Stimulated activated naive CD8-positive, alpha-beta T cell treated with anti-CD3 and anti-CD28 coated beads, Interleukin-15, Interleukin-2, amounts not matched to agents 100 ng/mL and 50 ng/mL, for 24 hours (primary cell): ENCODE measurements around the gene METAP2.
"Not testable (repeated sequence)": the region's sequence is repeated elsewhere in the genome, so short reads cannot be mapped to it uniquely, and the experiment has no call there.

Experiments used
- H3K27ac Mint-ChIP-seq: one replicate; pipeline ENCODE4 v1.8.0; 2021; ENCODE audit warnings: mild to moderate bottlenecking, mixed read lengths
- H3K27me3 Mint-ChIP-seq: one replicate; pipeline ENCODE4 v1.8.0; 2021; ENCODE audit warnings: mixed read lengths
- H3K36me3 Mint-ChIP-seq: one replicate; pipeline ENCODE4 v1.8.0; 2021; ENCODE audit warnings: low read depth, mixed read lengths
- H3K4me1 Mint-ChIP-seq: one replicate; pipeline ENCODE4 v1.8.0; 2021; ENCODE audit warnings: low read depth, mixed read lengths
- H3K4me3 Mint-ChIP-seq: one replicate; pipeline ENCODE4 v1.8.0; 2021; ENCODE audit warnings: mild to moderate bottlenecking, mixed read lengths
- H3K9me3 Mint-ChIP-seq: one replicate; pipeline ENCODE4 v1.8.0; 2021; ENCODE audit warnings: mixed read lengths

The METAP2 gene

GRCh38 chr12:95473884-95474659 lies at the start of gene METAP2:
METAP2 (plus strand) TSS chr12:95474152; CDS start chr12:95474180, 28 bp downstream.
- H3K9me3 Mint-ChIP-seq, result no peaks in the 10 kb centered on the region
- H3K36me3 Mint-ChIP-seq, result peaks cover 47% of the 10 kb centered on the region
- H3K4me1 Mint-ChIP-seq, result peaks cover 57% of the 10 kb centered on the region
- H3K27me3 Mint-ChIP-seq, result no peaks in the 10 kb centered on the region
- peak within 1 kb of the TSS; percentile 97 for H3K4me3 Mint-ChIP-seq
- H3K27ac Mint-ChIP-seq, result peak within 1 kb of the TSS; percentile 100

- no peaks in the 10 kb centered on the region for H3K36me3 Mint-ChIP-seq
- H3K4me3 Mint-ChIP-seq, result no peak overlapping the region
- H3K27ac Mint-ChIP-seq, result no peak overlapping the region
Observed at GRCh38 chr12:95424271-95424994, 49.5 kb upstream of the METAP2 start.

GRCh38 chr12:95429172-95429510 lies 44.8 kb upstream of the METAP2 start:
- no peaks in the 10 kb centered on the region for H3K36me3 Mint-ChIP-seq
- peaks cover 13% of the 10 kb centered on the region for H3K4me1 Mint-ChIP-seq
- H3K27ac Mint-ChIP-seq, result no peak overlapping the region
- H3K4me3 Mint-ChIP-seq, result no peak overlapping the region
- H3K9me3 Mint-ChIP-seq, result no peaks in the 10 kb centered on the region
- peaks cover 3% of the 10 kb centered on the region for H3K27me3 Mint-ChIP-seq

More at GRCh38 chr12:95424271-95424994, 49.5 kb upstream of the METAP2 start:
- peaks cover 13% of the 10 kb centered on the region for H3K4me1 Mint-ChIP-seq
- no peaks in the 10 kb centered on the region for H3K9me3 Mint-ChIP-seq
- H3K27me3 Mint-ChIP-seq, result no peaks in the 10 kb centered on the region

DNA sequence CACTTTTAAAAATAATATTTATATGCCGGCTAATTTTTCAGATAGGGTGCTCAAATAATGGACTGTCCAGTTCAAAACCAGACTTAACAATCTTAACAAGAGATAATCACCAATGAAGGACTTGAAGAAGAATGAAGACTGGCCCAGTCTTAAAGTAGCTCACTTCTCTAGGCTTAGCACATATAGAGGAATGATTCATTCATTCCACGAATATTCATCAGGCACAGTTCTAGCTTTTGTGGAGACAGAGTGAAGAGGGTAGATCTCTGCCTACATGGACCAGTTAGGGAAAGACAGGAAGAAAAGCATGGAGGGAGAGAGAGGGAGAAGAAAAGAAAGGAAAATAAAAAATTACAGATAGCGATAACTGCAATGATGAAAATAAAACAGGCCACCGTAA lies 42.8 kb upstream of the METAP2 start:
- peaks cover 13% of the 10 kb centered on the region for H3K4me1 Mint-ChIP-seq
- H3K27ac Mint-ChIP-seq, result no peak overlapping the region
- peaks cover 3% of the 10 kb centered on the region for H3K27me3 Mint-ChIP-seq
- no peak overlapping the region for H3K4me3 Mint-ChIP-seq
- H3K36me3 Mint-ChIP-seq, result no peaks in the 10 kb centered on the region
- no peaks in the 10 kb centered on the region for H3K9me3 Mint-ChIP-seq

GRCh38 chr12:95435355-95435754 lies 38.6 kb upstream of the METAP2 start:
- peaks cover 3% of the 10 kb centered on the region for H3K27me3 Mint-ChIP-seq
- no peak overlapping the region for H3K27ac Mint-ChIP-seq
- no peaks in the 10 kb centered on the region for H3K36me3 Mint-ChIP-seq
- no peaks in the 10 kb centered on the region for H3K9me3 Mint-ChIP-seq
- H3K4me3 Mint-ChIP-seq, result no peak overlapping the region
- no peaks in the 10 kb centered on the region for H3K4me1 Mint-ChIP-seq

DNA sequence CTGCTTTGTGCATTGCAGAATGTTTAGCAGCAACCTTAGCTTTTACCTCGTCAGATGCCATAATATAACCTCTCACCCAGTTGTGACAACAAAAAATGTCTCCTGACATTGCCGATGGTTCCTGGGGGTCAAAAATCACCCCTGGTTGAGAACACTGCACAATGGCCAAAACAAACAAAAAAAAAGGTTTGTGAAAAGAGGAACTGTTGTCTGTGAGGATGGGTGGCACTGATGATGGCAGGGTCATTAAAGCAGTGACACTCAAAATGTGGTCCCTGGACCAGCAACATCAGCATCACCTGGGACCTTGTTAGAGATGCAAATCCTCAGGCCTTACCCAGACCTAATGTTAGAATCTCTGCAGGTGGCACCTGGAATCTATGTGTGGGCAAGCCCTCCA lies 36.4 kb upstream of the METAP2 start:
- no peaks in the 10 kb centered on the region for H3K4me1 Mint-ChIP-seq

DNA sequence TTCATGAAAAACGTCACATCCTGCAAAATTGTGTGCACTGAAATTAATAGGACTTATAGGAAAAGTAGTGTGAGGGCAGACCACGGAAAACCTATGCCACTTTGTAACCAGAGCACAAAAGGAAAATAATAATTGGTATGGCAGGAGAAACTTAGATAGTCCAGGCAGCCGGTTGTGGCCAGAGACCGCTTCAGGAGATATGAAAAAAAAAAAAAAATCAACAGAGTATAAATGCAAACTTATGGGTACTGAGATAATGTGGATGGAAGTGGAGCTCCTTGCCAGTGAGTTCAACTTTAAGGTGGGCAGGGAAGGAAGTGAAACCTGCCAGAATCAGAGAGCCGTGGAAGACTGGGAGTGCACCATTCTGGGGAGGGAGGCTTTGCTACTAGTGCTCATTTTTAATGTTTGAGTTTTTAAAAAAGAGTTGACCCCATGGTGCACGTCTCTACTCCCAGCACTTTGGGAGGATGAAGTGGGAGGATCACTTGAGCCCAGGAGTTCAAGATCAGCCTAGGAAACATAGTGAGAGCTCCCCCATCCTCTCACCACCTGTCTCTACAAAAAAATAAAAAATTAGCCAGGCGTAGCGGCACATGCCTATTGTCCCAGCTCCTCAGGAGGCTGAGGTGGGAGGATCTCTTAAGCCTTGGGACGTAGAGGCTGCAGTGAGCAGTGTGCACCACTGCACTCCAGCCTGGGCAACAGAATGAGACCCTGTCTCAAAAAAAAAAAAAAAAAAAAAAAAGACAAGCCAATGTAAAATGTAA lies 34.3 kb upstream of the METAP2 start:
- Mint-ChIP-seq H3K9me3 (no peaks in the 10 kb centered on the region), H3K4me1 (no peaks in the 10 kb centered on the region), H3K4me3 (no peak overlapping the region), H3K27ac (no peak overlapping the region), H3K27me3 (no peaks in the 10 kb centered on the region), H3K36me3 (no peaks in the 10 kb centered on the region)

More for the DNA sequence above, 36.4 kb upstream of the METAP2 start:
- no peak overlapping the region for H3K4me3 Mint-ChIP-seq
- no peaks in the 10 kb centered on the region for H3K27me3 Mint-ChIP-seq
- H3K27ac Mint-ChIP-seq, result no peak overlapping the region
- no peaks in the 10 kb centered on the region for H3K9me3 Mint-ChIP-seq
- no peaks in the 10 kb centered on the region for H3K36me3 Mint-ChIP-seq

GRCh38 chr12:95440401-95440800 lies 33.6 kb upstream of the METAP2 start:
- H3K27me3 Mint-ChIP-seq, result peaks cover 7% of the 10 kb centered on the region
- H3K4me3 Mint-ChIP-seq, result no peak overlapping the region
- H3K4me1 Mint-ChIP-seq, result no peaks in the 10 kb centered on the region
- H3K27ac Mint-ChIP-seq, result no peak overlapping the region
- H3K9me3 Mint-ChIP-seq, result no peaks in the 10 kb centered on the region
- H3K36me3 Mint-ChIP-seq, result no peaks in the 10 kb centered on the region

GRCh38 chr12:95443459-95443858 lies 30.5 kb upstream of the METAP2 start:
- no peak overlapping the region for H3K27ac Mint-ChIP-seq

GRCh38 chr12:95445099-95445498 lies 28.9 kb upstream of the METAP2 start:
- peaks cover 38% of the 10 kb centered on the region for H3K27me3 Mint-ChIP-seq
- H3K4me3 Mint-ChIP-seq, H3K9me3 Mint-ChIP-seq, H3K36me3 Mint-ChIP-seq, H3K27ac Mint-ChIP-seq, H3K4me1 Mint-ChIP-seq: not testable (repeated sequence)

More at GRCh38 chr12:95443459-95443858, 30.5 kb upstream of the METAP2 start:
- Mint-ChIP-seq H3K4me1 (peaks cover 8% of the 10 kb centered on the region), H3K27me3 (peaks cover 30% of the 10 kb centered on the region), H3K9me3 (no peaks in the 10 kb centered on the region), H3K36me3 (no peaks in the 10 kb centered on the region), H3K4me3 (no peak overlapping the region)

GRCh38 chr12:95445884-95446505 lies 28.0 kb upstream of the METAP2 start:
- no peaks in the 10 kb centered on the region for H3K9me3 Mint-ChIP-seq
- H3K4me1 Mint-ChIP-seq, result peaks cover 8% of the 10 kb centered on the region
- H3K27ac Mint-ChIP-seq, result no peak overlapping the region
- H3K4me3 Mint-ChIP-seq, result no peak overlapping the region
- H3K36me3 Mint-ChIP-seq, result no peaks in the 10 kb centered on the region
- peaks cover 46% of the 10 kb centered on the region for H3K27me3 Mint-ChIP-seq

DNA sequence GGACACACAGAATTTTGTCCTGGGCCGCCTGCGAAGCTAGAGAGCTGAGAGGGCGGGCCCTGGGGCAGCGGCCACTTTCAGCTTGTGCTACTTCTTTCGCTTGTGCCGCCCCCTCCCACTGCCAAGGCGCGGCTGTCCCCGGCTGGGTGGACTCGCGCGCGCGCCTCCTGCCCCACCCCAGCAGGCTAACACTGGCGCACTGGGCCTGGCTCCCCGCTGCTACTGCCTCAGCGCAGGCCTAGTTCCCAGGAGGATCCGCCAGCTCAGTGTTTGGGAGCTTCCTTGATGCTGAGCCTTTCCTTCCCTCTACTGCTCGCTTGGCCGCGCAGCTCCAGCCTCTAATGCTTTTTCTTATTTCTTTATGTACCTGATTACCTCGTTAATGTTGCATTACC lies 27.4 kb upstream of the METAP2 start:
- no peak overlapping the region for H3K4me3 Mint-ChIP-seq

GRCh38 chr12:95449656-95450055 lies 24.3 kb upstream of the METAP2 start:
- peaks cover 46% of the 10 kb centered on the region for H3K27me3 Mint-ChIP-seq
- H3K9me3 Mint-ChIP-seq, H3K4me1 Mint-ChIP-seq, H3K27ac Mint-ChIP-seq, H3K36me3 Mint-ChIP-seq, H3K4me3 Mint-ChIP-seq: not testable (repeated sequence)

More for the DNA sequence above, 27.4 kb upstream of the METAP2 start:
- Mint-ChIP-seq H3K36me3 (no peaks in the 10 kb centered on the region), H3K4me1 (peaks cover 8% of the 10 kb centered on the region), H3K27me3 (peaks cover 46% of the 10 kb centered on the region), H3K27ac (no peak overlapping the region), H3K9me3 (no peaks in the 10 kb centered on the region)

DNA sequence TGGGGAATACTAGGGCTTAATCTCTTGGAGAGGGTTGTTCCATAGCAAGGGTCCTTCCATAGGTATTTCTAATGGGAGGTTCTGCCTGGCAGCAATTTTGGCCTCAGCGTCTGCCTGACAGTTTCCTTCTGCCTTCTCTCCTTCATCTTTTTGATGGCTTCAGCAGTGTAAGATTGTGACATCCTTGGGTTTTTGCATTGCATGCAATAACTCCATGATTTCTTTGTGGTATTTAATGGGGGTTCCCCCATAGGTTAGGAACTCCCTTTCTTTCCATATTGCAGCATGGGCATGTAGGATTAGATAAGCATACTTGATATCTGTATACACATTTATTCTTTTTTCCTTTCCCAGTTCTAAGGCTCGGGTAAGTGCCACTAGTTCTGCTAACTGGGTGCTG lies 21.5 kb upstream of the METAP2 start:
- not testable (repeated sequence) for H3K27ac Mint-ChIP-seq, H3K4me3 Mint-ChIP-seq, H3K4me1 Mint-ChIP-seq, H3K9me3 Mint-ChIP-seq, H3K36me3 Mint-ChIP-seq
- peaks cover 21% of the 10 kb centered on the region for H3K27me3 Mint-ChIP-seq

GRCh38 chr12:95453881-95454280 lies 20.1 kb upstream of the METAP2 start:
- H3K9me3 Mint-ChIP-seq, H3K4me1 Mint-ChIP-seq, H3K36me3 Mint-ChIP-seq, H3K27ac Mint-ChIP-seq, H3K4me3 Mint-ChIP-seq: not testable (repeated sequence)
- H3K27me3 Mint-ChIP-seq, result peaks cover 20% of the 10 kb centered on the region
